Esophagus squamous epithelium (tissue), 4 donors: ENCODE results near the gene ZNF534.

Experiments
- CTCF ChIP-seq, 6 experiments: fragments of 450-650 bp in 4 of 6; fragments of 200-600 bp in 2 of 6; sonication (generic) in 2 of 6; IDR thresholded peaks; one replicate each; pipeline ENCODE4 v1.5.1; 2016 to 2019; ENCODE audit warnings: antibody characterized with exemption in 6 of 6, mild to moderate bottlenecking in 4 of 6, moderate library complexity in 4 of 6
- POLR2A ChIP-seq, 4 donors: fragments of 450-650 bp; IDR thresholded peaks; one replicate each; pipeline ENCODE4 v1.6.1; 2017; ENCODE audit warnings: antibody characterized with exemption in 4 of 4, mild to moderate bottlenecking in 4 of 4, moderate library complexity in 3 of 4

GRCh38 chr19:52428937-52429336 lies at the start of gene ZNF534:
- TF ChIP-seq CTCF (IDR thresholded peaks at IDR 0.05) (no peak), POLR2A (IDR thresholded peaks at IDR 0.05) (no peak)
